GM12872 (cell line): ENCODE data around the gene NTSR1.

Experiments
- TF ChIP-seq, protein P1 (sequence below): IDR thresholded peaks from 3 replicates; pipeline ENCODE4 v1.5.1; 2011; ENCODE audit warnings: low read depth, mild to moderate bottlenecking, low read length, moderate library complexity; ENCODE audit not compliant: insufficient read depth

Gene NTSR1

DNA sequence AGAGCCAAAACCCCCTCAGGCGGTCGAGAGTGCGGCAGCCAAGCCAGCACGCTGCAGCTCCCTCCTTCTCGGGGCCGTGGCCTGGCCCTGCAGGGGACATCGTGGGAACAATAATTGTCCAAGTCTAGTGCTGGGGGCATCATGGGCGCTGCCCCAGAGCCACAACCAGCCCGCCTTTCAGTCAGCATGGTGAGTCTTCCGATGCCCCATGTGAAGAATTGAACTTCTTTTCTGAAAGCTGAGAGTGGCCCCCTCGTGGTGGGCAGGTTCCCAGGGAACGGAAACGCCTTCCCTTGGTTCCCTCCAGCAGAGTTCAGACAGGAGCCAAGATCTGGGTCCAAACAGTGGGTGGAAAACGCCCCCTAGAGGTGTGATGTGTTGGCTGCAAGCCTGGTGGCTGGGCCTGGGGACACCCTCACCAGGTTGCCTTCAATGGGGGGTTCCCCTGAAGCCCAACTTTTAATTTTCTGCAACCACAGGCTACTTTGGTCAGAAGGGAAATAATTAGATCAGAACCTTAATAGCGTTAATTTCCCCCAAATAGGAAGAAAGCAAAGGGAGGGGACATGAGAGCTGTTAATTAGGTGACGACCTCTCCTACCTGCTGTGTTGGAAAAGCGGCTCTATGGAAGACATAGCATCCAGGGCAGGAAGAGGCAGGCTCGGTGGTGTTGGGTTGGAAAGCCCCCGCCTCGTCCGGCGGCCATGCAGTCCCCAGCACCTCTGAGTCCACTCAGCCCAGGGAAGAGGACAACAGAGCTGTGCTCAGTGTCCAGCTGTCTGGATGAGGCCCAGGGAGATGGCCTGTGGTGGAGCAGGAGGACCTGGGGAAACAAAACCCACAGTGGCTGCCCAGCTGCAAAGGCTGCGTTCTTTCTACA is 82.9 kb downstream of the NTSR1 start:
- TF ChIP-seq, protein P1, sequence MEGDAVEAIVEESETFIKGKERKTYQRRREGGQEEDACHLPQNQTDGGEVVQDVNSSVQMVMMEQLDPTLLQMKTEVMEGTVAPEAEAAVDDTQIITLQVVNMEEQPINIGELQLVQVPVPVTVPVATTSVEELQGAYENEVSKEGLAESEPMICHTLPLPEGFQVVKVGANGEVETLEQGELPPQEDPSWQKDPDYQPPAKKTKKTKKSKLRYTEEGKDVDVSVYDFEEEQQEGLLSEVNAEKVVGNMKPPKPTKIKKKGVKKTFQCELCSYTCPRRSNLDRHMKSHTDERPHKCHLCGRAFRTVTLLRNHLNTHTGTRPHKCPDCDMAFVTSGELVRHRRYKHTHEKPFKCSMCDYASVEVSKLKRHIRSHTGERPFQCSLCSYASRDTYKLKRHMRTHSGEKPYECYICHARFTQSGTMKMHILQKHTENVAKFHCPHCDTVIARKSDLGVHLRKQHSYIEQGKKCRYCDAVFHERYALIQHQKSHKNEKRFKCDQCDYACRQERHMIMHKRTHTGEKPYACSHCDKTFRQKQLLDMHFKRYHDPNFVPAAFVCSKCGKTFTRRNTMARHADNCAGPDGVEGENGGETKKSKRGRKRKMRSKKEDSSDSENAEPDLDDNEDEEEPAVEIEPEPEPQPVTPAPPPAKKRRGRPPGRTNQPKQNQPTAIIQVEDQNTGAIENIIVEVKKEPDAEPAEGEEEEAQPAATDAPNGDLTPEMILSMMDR, result peak; percentile 95

DNA sequence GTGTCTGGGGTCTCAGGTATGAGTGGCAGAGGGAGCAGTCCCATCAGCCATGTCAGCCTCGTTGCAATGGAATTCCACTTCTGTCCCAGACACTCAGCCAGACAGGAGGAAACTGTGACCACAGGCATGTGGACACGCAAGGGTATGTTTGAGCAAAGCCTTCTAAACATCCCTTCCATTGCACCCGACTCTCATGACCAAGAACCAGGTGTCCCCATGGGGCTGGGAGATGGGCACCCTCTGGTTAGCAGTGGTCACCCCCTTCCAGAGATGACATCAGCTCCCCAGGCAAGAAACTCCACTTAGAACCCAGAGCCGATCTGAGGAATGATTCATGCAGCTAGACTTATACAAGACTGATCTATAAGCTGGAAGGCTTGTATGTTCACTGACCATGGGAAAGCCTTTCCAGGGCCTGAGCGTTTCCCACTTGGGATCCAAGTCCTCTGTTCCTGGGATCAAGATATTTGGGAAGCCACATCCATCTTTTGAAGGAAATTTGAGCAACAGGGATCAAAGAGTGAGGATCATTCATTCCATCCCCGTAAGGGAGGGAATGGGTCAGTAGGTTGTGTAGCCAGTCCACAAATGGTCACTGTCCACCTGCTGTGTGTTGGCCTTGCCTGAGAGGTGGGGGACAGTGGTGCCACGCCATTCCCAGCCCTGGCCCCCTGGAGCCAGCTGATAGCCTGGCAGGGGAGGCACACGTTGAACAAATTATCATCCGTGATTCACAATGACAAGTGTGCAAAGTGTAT is 83.7 kb downstream of the NTSR1 start:
- TF ChIP-seq, protein P1, result no peak

DNA sequence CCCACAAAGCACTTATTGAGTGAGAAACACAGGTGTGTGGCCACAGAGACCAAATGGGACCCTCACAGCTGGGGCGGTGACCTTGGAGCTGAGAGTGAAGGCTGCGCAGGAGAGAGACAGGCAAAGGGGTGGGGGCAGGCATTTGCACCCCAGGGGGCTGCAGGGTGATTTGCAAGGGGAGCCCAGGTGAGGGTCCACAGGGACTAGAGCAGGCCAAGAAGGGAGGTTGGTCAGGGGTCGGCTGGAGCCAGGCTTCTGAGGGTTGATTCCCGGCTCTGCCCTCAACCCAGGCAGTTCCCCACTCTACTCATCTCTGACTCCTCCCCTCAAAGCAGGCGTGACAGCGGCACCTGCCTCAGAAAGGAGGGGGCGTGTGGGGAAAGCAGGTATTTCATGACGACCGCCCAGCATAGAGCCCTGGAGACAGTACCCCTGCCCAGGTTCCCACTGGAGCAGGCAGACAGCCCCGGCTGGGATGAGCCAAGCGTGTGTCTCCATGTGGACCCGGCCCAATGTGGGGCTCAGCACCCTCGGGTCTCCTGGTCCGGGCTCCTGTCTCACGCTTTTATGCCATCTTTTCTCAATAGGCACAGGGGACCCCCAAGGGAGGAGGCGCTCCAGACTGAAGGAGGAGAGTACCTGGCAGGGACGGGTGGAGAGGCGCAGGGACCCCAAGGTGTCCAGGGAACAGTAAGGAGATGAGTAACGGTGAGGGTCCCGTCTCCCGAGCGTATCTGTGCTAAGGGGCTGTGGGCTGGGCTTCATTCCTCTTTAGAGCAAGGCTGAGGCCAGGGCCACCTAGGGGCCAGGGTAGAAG is 84.5 kb downstream of the NTSR1 start:
- TF ChIP-seq, protein P1, result no peak

DNA sequence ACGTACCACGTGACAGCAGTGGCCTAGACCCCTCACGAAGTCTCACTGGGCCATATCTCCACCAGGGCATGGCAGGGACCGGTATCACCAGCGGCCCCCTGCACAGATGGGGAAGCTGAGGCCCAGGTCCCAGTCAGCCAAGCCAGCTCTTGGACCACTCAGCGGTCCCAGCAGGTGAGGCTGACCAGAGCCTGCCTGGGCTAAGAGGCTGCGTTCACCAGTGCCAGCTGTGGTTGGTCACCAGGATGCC is 85.0 kb downstream of the NTSR1 start:
- TF ChIP-seq, protein P1, result no peak

DNA sequence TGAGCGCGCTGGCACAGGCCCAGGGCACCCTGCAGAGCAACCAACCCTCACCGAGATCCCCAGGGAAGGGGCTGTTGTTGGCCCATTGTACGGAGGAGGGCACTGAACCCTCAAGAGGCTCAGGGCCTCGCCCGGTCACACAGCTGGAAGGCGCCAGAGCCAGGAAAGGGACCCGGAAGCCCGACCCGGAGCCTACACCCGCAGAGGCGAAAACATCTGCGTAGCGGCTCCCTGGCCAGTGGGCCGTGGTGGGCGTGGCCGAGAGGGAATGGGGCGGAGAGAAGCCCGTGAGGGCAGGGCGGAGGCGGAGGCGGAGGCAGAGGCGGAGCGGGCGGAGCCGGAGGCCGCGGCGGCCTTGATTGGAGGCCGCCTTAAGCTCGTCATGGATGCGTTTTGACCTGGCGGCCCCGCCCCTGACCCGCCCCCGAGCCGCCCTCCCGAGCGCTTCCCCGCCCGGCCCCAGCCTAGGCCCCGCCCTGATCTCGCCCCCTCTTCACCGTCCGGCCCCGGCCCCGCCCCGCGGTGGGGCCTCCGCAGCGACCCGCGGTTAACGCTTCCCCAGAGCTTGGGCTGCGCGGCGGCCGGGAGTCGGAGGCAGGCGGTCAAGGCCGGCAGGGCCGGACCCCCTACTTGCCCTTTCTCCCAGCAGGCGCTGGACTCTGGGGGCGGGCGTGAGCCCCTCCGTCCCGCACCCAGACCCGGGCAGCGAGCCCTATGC is 85.5 kb downstream of the NTSR1 start:
- TF ChIP-seq, protein P1, result no peak

DNA sequence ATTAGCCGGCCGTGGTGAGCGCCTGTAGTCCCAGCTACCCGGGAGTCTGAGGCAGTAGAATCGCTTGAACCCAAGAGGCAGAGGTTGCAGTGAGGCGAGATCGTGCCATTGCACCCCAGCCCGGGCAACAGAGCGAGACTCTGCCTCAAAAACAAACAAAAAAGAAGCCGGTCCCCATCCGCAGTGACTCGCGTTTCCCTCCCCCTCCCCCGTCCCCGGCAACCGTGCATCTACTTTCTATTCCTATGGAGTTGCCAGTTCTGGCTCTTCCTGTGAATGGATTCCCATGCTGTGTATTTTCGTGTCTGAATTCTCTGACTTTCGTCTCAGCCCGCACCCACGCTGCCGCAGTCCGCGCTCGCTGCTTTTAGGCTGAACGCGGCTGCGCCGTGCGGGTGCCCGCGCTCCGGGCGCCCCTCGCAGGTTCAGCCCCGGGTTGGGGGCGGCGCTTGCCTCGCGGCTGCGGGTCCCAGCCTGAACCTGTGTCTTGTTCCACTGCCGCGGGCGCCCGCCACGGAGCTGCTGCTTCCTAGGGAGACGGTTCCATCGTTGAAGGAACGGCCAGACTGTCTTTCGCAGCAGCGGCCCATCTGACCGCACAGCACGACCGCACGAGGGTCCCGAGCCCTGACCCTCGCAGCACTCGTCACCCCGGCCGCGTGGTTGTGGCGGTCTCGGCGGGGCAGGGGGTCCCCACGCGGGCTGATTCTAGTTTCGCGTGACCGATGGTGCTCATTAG is 86.6 kb downstream of the NTSR1 start:
- TF ChIP-seq, protein P1, result no peak
